PC-3 (cell line): ENCODE measurements around the gene DNAAF1.

Source experiments
- CTCF ChIP-seq: fragments of 300-600 bp; sonication (generic); conservative IDR thresholded peaks from 2 replicates; pipeline ENCODE4 v1.5.1; 2017; ENCODE audit warnings: antibody characterized with exemption, low read depth, mild to moderate bottlenecking, low read length
- EZH2 ChIP-seq: fragments of 300-600 bp; sonication (generic); IDR thresholded peaks from one replicate; pipeline ENCODE4 v1.6.1; 2017; ENCODE audit warnings: antibody characterized with exemption, mild to moderate bottlenecking, low read length; ENCODE audit not compliant: unreplicated experiment
- EZH2phosphoT487 ChIP-seq: fragments of 300-600 bp; sonication (generic); IDR thresholded peaks from 2 replicates; pipeline ENCODE4 v1.6.1; 2018; ENCODE audit warnings: mild to moderate bottlenecking, antibody characterized with exemption, low read length, borderline replicate concordance

GRCh38 chr16:84176192-84177053, 31.3 kb downstream of the DNAAF1 start:
- TF ChIP-seq EZH2phosphoT487 = no peak
- TF ChIP-seq CTCF = no peak
- no peak for TF ChIP-seq EZH2
